Cerebellar cortex (tissue), 1 donor: ENCODE results near the gene NUP42.
"Not testable (repeated sequence)": the region's sequence is repeated elsewhere in the genome, so short reads cannot be mapped to it uniquely, and the experiment has no call there.

Experiments used
- DNase-seq: peaks from one replicate; pipeline ENCODE4 v3.0.0-alpha.2; 2015; ENCODE audit warnings: low spot score

Gene NUP42

DNA sequence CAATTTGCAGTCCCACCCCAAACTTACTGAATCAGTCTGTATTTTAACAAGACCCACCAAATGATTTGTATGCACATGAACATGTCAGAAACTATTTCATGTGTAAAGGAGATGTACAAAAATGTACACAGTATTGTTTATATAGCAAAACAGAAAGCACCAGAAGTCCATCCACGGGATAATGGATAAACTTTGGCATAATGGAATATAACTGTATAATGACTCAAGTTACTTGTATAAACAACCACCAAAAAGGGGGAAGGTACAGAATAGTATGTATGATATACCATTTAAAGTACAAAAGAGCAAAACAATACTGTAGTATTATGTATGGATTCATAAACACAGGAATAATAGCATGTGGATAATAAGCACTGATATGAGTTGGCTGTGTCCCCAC lies 22.4 kb downstream of the NUP42 start:
- no peak for DNase-seq

- no peak for DNase-seq
Observed at GRCh38 chr7:23205577-23205908, 23.7 kb downstream of the NUP42 start.

DNA sequence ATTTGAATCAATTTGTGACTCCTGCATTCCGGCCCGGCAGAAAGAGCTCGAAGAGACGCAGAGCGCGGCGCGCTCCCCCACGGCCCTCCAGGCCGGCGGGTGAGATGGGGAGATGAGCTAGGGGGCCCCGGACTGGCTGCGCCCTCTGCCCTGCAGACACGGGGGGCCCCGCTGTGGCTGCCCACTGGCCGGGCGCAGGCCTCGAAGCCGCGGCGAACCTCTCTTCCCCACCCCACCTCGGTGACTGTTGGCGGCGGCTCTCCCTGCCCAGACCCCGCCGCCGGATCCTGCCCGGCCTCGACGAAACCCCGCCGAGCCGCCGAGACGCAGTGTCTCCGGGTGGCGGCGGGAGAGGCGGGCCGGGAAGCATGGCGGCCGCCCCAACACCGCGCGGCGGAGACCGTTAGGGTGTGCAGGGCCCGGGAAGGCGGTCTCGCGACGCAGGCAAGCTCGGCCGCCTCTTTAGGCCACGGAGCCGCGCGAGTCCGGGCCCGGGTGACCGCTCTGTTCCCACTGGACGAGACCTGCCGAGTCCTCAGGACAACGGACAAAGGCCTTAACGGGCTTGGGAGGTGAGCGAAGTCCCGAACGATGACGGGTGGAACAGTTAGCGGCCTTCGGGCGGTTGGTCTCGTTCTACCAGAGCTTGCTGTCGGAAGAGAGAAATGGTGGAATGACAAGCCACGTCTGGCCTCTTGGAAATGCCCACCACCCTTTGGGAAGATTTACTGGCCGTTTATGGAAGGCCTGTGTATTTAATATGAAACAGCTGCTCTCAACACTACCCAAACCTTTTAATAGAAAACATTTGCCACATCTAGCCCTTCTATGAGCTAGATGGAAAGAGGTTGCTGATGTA lies 24.3 kb downstream of the NUP42 start:
- DNase-seq, result no peak

DNA sequence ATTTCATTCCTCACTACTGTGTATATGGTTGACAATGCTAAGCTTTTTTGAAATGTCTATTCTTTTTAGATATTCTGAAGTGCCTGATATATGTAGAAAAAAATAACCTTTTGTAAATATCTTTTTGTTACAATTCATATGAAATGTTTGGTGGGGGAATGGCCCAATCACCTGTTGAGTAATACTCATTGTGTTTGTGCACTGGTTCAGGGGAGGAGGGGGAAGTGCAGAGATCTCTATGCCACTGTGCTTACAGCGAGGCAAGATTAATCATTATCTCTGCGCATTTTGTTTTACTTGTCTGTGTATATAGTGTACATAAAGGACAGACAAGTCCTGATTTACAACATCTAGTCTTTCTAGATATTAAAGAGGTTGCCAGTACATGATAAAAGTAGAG lies 25.2 kb downstream of the NUP42 start:
- DNase-seq, result no peak

GRCh38 chr7:23207884-23208283 lies 26.0 kb downstream of the NUP42 start:
- no peak for DNase-seq

GRCh38 chr7:23208316-23208715 lies 26.5 kb downstream of the NUP42 start:
- DNase-seq, result no peak

- DNase-seq, result no peak
Observed at GRCh38 chr7:23210506-23210905, 28.7 kb downstream of the NUP42 start.

DNA sequence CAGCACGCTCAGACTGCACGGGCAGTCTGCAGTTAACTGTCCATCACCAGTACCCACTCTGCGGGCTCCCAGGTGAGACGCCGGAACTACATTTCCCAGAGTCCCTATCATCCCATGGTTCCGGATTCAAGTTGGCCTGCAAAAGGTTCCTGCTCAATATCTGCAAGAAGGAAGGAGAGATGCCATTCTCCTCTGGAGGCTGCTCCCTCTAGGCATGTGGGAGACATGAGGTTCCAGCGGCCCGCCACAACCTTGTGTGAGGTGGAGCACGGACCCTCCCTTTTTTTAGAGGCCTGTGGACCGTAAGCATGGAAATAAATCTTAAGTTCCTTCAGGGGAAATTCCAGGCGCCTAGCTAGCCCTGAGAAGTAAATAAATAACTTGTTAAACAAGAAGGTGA lies 29.7 kb downstream of the NUP42 start:
- DNase-seq, result no peak

- DNase-seq, result no peak
Observed at GRCh38 chr7:23212395-23212794, 30.5 kb downstream of the NUP42 start.

DNA sequence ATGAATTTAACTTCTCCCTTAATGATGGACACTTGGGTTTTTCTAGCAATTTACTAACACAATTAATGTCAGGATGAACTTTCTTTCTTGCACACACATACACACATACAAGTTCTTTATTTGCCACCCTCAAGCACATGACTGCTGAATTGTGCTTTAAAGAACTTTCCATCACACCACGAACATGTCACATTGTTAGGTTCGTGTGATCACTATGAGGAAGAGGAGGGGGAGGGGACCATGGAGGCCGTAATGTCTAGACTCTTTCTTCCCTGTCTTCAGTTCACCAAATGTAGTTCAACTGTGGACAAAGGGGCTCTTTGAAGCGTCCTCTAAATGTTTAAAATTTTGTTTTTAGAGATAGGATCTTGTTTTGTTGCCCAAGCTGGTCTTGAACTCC lies 31.0 kb downstream of the NUP42 start:
- DNase-seq, result no peak

DNA sequence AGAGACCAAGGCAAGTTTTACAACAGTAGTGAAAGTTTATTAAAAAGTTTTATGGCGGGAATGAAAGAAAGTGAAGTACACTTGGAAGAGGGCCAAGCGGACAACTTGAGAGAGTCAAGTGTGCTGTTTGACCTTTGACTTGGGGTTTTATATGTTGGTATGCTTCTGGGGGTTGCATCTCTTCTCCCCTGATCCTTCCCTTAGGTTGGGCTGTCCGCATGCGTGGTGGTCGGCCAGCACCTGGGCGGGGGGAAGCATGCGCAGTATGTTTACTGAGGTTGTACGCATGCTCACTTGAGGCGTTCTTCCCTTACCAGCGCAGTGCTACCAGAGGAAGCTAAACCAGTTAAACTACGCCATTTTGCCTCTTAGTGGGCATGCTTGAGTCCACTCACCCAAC lies 31.9 kb downstream of the NUP42 start:
- DNase-seq, result no peak

DNA sequence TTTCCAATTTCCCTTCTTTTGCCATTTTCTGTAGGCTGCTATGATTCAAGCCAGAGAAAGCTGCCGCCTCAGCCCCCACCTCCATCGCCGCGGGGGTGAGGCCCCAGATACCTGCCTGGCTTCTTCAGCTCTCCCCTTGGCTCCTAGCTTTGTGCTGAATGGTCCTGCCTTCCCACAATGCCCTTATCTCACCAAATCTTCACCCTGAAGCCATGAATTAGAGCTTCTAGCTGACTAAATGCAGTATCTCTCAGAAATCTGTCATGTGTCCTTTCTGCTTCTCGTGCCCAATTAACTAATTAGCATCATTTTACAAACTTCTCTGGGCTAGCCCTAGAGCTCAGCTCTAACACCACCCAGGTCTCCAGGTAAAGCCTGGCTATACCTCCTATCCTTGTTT lies 32.6 kb downstream of the NUP42 start:
- DNase-seq, result no peak

GRCh38 chr7:23214938-23215337 lies 33.1 kb downstream of the NUP42 start:
- no peak for DNase-seq

DNA sequence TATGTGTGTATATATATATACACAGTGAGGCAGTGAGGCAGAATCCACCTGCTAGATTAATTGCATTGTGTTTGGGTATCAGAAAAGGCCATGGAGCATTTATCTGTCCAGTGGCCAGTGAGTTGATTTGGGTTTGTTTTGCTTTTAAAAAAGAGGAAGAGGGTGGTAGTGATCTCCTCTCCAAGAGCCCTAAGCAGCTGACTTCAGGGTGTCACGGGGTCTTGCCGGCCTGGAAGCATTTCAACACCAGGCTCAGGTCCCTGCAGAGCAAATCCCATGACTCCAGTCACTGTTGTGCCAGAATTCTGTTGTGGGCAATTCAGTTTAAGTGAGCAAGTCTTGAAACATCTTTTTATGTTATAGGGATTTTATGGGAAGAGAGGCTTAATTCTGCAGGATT lies 34.2 kb downstream of the NUP42 start:
- DNase-seq, result no peak

- DNase-seq, result no peak
Observed at GRCh38 chr7:23218196-23218595, 36.3 kb downstream of the NUP42 start.

- no peak for DNase-seq
Observed at GRCh38 chr7:23220690-23221305, 39.0 kb downstream of the NUP42 start.

DNA sequence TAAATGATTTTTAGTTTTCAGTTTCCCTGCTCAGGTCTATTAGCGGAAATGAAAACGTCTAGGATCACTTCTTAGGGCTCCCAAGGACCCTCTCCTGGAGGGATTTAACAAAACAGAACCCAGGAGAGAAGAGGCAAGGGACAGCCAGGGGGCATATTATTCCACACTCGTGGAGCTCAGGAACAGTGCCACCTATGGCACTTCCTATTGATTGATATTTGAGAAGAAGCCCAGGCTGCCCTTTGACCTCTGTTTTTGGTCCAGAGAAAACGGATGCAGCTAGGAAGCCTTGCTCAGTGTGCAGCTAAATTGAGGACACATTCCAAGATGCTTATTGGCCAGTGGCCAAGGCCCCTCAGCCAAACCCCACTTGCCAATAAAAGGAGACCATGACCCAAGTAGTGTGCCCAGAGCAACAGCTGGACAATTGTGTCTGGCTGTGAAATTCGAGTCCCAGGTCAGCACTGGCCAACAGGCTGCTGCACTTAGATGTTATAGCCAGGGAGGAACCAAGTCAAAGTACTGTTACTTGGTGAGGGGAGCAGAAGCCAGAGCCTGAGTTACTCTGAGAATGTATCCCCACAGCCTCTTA lies 40.7 kb downstream of the NUP42 start:
- DNase-seq, result no peak

- not testable (repeated sequence) for DNase-seq
Observed at GRCh38 chr7:23224364-23224763, 42.5 kb downstream of the NUP42 start.

DNA sequence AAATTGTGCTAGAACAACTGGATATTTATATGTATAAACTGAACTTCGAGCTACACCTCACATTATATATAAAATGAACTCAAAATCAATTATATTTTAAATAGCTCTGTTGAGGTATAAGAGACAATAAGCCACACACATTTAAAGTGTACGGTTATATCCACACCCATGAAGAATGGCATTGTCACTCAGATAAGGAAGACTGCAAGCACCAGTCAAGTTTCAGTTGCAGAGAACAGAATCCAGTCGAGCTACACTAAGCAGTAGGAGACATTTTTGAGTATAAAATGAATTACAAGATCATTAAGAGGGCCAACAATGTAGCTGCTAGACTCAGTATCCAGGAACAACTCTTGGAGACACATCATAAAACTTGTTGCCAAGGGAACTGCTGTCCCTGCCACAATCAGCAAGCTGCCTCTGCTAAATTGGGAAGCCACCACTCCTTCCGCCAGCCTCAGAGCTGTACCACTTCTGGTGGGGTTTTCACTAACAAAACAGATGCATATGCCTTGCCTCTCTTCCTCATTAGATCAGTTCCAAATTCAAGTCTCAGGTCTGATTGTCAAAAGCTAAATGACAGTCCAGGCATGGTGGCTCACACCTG lies 45.1 kb downstream of the NUP42 start:
- DNase-seq, result no peak

DNA sequence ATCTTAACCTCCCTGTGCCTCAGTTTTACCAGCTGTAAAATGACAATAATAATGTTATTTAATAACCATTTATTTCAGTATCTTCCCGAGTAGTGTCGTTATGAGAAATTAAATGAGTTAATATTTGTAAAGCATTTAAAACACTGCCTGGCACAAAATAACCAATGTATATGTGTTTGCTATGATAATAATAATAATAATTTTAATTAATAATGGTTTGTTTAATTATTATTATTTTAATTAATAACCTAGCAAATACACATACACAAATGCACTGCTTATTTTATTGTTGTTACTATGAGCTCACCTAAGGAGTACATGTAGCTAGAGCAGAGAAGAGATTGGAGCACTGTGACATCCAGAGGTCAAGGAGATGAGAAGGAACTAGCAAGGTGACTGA lies 46.6 kb downstream of the NUP42 start:
- no peak for DNase-seq

GRCh38 chr7:23230641-23231101 lies 48.8 kb downstream of the NUP42 start:
- no peak for DNase-seq

DNA sequence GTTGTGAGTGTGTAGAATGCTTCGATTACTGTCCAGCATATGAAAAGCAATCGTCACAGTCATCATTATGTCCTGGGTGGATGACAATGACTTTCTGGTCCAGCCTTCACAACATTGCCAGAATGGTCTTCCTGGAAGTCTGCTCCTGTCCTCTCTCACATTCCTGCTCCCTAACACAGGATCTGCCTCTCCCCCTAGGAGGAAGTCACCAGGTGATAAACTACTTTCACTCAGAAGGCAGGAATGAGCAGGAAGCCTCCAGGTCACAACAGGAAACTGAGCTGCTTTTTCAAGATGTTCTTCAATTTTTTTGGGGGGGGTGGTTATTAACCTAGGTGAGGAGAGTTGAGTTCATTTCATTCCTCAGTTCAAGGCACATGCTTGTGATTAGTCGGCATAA lies 51.1 kb downstream of the NUP42 start:
- no peak for DNase-seq
